ENCODE measurements around the gene SCN2B. TPM values are rescaled to one million over a fixed set of nuclear protein-coding genes. Genes with fewer than 3 reads are reported as not detected.
A peak's percentile ranks its signal among the peaks of the same experiment; 100 is the strongest.

SCN2B gene
- total RNA-seq, 2 experiments from 2014 or later: not detected

DNA sequence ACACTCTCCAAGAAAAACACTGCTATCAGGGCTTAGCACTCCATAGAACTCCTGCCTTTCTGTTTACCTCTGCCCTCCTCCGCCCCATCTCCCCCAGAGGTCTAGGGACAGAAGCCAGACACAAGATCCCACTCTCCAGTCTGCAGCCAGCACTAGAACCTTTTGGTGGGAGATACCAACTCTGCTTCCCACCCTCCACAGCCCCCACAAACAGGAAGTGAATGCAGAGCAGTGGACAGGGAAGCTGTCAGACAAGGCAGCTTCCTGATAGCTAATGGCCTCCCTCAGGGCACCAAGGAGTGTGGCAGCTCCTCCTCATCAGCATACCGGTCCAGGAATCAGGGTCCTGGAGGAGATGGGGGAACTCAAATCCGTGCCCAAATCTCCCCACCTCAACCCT is 28.9 kb downstream of the SCN2B start:
- intact Hi-C loops (cut with DNase I, micrococcal nuclease): loop anchor here (5.0 kb wide), 3 partner anchors 255 to 510 kb away; partner anchors contain the start of genes ATP5MG (in 1 of the 2) and IFT46 (in 1 of the 2)
- Mint-ChIP-seq H3K36me3 (ENCODE audit: low read depth) (no peaks in the 10 kb centered on the region), H3K4me1 (ENCODE audit: low read depth) (peaks cover 5% of the 10 kb centered on the region), H3K27ac (no peak overlapping the region), H3K4me3 (no peak overlapping the region), H3K9me3 (no peaks in the 10 kb centered on the region), H3K27me3 (peaks cover 78% of the 10 kb centered on the region)
- POLR2A ChIA-PET: no interaction called here
- peaks cover 21% of the 10 kb centered on the region for H3K4me1 ChIP-seq (ENCODE audit: insufficient read depth, low read length)
- peaks cover 0 to 6% of the 10 kb centered on the region in 2 experiments for H3K9me3 ChIP-seq (ENCODE audit: control insufficient read depth in 1 of 2, insufficient read depth in 1 of 2, low read length in 2 of 2)
- TF ChIP-seq, protein P1, sequence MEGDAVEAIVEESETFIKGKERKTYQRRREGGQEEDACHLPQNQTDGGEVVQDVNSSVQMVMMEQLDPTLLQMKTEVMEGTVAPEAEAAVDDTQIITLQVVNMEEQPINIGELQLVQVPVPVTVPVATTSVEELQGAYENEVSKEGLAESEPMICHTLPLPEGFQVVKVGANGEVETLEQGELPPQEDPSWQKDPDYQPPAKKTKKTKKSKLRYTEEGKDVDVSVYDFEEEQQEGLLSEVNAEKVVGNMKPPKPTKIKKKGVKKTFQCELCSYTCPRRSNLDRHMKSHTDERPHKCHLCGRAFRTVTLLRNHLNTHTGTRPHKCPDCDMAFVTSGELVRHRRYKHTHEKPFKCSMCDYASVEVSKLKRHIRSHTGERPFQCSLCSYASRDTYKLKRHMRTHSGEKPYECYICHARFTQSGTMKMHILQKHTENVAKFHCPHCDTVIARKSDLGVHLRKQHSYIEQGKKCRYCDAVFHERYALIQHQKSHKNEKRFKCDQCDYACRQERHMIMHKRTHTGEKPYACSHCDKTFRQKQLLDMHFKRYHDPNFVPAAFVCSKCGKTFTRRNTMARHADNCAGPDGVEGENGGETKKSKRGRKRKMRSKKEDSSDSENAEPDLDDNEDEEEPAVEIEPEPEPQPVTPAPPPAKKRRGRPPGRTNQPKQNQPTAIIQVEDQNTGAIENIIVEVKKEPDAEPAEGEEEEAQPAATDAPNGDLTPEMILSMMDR (IDR thresholded peaks at IDR 0.05): no peak
- DNase-seq: no peak
- no peaks in the 10 kb centered on the region for H3K36me3 ChIP-seq (ENCODE audit: insufficient read depth, low read length)
- no peak for ATAC-seq (ENCODE audit: poor library complexity)
- H3K27me3 ChIP-seq (ENCODE audit: control insufficient read depth in 1 of 2, insufficient read depth in 2 of 2, low read length in 2 of 2): peaks cover 29 to 54% of the 10 kb centered on the region in 2 experiments
- no peak overlapping the region for H3K27ac ChIP-seq (ENCODE audit: low read depth in 1 of 2, low read length in 2 of 2)
- CTCF ChIA-PET: interaction anchor here (1.0 kb wide), 1 partner anchor 24 kb away, joined by 3 read pairs; no protein-coding TSS in a partner anchor
- no peak overlapping the region for H3K4me3 ChIP-seq (ENCODE audit: low read length)

DNA sequence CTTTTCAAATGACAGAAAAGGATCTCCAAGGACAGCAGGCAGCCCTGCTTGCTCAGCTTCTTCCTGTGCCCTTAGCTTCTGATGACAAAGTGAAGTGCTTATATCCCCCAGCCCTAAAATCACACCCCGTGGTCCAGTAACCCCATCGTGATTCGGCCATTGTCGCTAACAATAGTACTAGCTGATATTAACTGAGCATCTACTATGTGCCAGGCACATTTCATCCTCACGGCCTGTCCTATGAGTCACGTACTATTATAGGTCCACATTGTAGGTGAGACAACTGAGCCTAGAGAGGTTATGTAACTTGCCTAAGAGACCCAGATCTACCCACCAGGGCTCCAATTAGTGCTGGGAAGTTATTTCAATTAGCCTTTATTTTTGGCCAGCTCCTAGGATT is 29.9 kb downstream of the SCN2B start:
- Histone ChIP-seq H3K36me3 (ENCODE audit: insufficient read depth, low read length) (no peaks in the 10 kb centered on the region), H3K4me3 (ENCODE audit: low read length) (no peak overlapping the region), H3K27ac (ENCODE audit: low read depth in 1 of 2, low read length in 2 of 2) (no peak overlapping the region), H3K9me3 (ENCODE audit: control insufficient read depth in 1 of 2, insufficient read depth in 1 of 2, low read length in 2 of 2) (no peaks in the 10 kb centered on the region), H3K27me3 (ENCODE audit: control insufficient read depth in 1 of 2, insufficient read depth in 2 of 2, low read length in 2 of 2) (peaks cover 22 to 55% of the 10 kb centered on the region in 2 experiments), H3K4me1 (ENCODE audit: insufficient read depth, low read length) (peaks cover 16% of the 10 kb centered on the region)
- ATAC-seq (ENCODE audit: poor library complexity) (no peak), DNase-seq (no peak)
- Mint-ChIP-seq H3K27ac (no peak overlapping the region), H3K9me3 (no peaks in the 10 kb centered on the region), H3K4me3 (peak overlapping the region; percentile 84), H3K4me1 (ENCODE audit: low read depth) (peaks cover 5% of the 10 kb centered on the region), H3K27me3 (peaks cover 81% of the 10 kb centered on the region), H3K36me3 (ENCODE audit: low read depth) (no peaks in the 10 kb centered on the region)
- POLR2A ChIA-PET: no interaction called here
- CTCF ChIA-PET: interaction anchor here (1.5 kb wide), 1 partner anchor 12 kb away, joined by 3 read pairs; no protein-coding TSS in a partner anchor
- intact Hi-C loops (cut with DNase I, micrococcal nuclease): loop anchor here (5.0 kb wide), 3 partner anchors 256 to 511 kb away; partner anchors contain the start of genes ATP5MG (in 1 of the 2) and IFT46 (in 1 of the 2)
- TF ChIP-seq, protein P1 (IDR thresholded peaks at IDR 0.05): no peak

DNA sequence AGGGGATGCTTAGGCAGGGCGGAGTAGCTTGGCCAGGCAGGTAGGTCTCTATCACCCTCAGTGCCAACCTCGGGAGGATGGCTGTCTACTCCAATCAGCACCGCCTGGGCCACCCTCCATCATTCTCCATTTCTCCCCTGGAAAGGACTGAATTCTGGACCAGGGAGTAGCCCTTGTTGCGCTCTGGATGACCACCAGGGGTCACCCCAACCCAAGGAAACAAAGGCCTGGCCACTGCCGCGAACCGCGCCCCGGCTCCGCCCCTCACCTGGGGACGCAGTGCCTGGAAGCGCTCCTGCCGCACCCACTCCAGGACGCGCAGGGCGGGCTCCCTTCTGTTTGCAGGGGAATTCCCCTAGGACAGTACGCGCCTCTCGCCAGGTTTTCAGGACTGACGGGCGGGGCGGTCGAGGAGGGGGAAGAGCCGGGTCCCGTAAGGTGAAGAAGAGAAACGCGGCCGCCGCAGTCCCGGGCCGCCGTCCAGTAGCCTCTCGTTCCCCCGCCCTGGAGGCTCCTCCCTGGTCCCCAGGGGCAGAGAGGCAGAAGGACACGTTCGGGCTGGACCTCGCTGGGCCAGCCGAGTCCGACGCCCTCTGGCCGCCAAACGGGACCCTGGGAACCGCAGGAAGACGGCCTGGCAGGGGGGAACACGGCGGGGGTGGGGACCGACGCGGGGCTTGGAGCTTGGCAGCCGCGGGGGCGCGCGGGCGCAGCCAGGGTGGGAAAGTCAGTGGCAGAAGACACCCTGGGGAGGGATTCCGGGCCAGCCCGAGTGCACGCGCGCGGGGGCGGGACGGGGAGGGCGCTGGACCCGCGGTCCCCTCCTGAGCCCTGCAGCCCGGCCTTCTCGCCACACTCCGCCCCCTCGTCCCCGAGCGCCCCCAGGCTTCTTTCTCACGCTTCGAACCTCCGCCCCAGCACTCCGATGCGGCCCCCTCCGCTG is 30.9 kb downstream of the SCN2B start:
- peaks cover 5% of the 10 kb centered on the region for H3K4me1 Mint-ChIP-seq (ENCODE audit: low read depth)

More for the DNA sequence above, 30.9 kb downstream of the SCN2B start:
- Mint-ChIP-seq H3K4me3 (peak overlapping the region; percentile 84), H3K27ac (no peak overlapping the region), H3K9me3 (no peaks in the 10 kb centered on the region), H3K36me3 (ENCODE audit: low read depth) (no peaks in the 10 kb centered on the region), H3K27me3 (peaks cover 81% of the 10 kb centered on the region)
- TF ChIP-seq, protein P1 (IDR thresholded peaks at IDR 0.05): peak; percentile 79
- H3K4me3 ChIP-seq (ENCODE audit: low read length): peak overlapping the region; percentile 80
- H3K36me3 ChIP-seq (ENCODE audit: insufficient read depth, low read length): no peaks in the 10 kb centered on the region
- ATAC-seq (ENCODE audit: poor library complexity): peak; percentile 93
- no peaks in the 10 kb centered on the region for H3K9me3 ChIP-seq (ENCODE audit: control insufficient read depth in 1 of 2, insufficient read depth in 1 of 2, low read length in 2 of 2)
- peaks cover 16% of the 10 kb centered on the region for H3K4me1 ChIP-seq (ENCODE audit: insufficient read depth, low read length)
- ChIA-PET CTCF (interaction anchor here (0.9 to 1.5 kb wide), 4 partner anchors 11 to 355 kb away, joined by 3 to 6 read pairs (median 4); no protein-coding TSS in a partner anchor), POLR2A (no interaction called here)
- peaks cover 18 to 60% of the 10 kb centered on the region in 2 experiments for H3K27me3 ChIP-seq (ENCODE audit: control insufficient read depth in 1 of 2, insufficient read depth in 2 of 2, low read length in 2 of 2)
- intact Hi-C loops (cut with DNase I, micrococcal nuclease): loop anchor here (1.0 to 5.0 kb wide), 9 partner anchors 26 to 512 kb away; partner anchors contain the start of genes ATP5MG (in 1 of the 2) and IFT46 (in 1 of the 2)
- no peak overlapping the region for H3K27ac ChIP-seq (ENCODE audit: low read depth in 1 of 2, low read length in 2 of 2)
- peak; percentile 76 to 95 (median 82) for DNase-seq
